ENCODE measurements around the gene CBX4. TPM values are rescaled to one million over a fixed set of nuclear protein-coding genes. Genes with fewer than 3 reads are reported as not detected.
A peak's percentile ranks its signal among the peaks of the same experiment; 100 is the strongest.

Gene CBX4
- total RNA-seq, 1 experiment from 2014 or later: 3.3 TPM

DNA sequence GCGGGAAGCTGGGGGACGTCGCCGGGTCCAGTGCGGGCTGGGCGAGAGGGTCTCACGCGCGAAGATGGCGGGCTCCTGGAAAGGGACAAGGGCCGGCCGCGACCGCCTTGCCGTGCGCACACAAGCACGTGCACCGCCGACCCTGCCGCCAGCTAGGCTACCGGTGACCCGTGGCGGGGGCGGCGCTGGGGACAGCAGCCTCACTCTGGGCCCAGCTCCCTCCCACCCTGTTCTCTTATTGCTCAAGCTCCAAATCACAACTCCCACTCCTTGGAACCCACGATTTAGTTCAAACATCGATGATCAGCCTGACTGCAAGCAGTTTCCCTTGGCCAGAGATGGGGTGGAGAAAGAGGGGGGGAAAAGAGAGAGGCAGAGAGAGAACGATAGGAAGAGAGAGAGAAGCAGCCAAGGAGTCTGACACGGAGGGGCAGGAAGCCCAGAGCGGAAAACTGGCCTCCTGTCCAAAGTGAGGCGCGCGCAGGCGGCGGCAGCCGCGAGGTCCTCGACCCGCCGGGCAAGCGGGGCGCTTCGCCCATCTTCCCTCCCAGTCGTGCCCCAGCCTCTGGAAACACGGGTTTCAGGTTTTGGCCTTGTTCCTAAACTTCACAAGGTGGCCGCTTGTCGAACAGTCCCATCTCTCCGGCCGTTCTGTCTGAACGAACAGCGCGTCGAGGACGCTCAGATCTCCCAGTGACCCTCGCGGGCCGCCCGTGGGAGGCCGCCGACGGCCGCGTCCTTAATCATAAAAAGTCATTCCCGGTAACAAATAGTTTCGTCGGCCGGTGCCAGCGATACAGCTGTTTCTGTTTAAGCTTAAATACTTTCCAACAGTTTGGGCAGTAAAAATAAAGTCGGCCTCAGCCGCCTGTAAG is 40.7 kb downstream of the CBX4 start:
- CTCF ChIA-PET: interaction anchor here (2.2 to 9.2 kb wide), 8 partner anchors 9 to 177 kb away, joined by 4 to 119 read pairs (median 18); partner anchors contain the start of gene CBX4
- H3K4me1 Mint-ChIP-seq: peaks cover 52% of the 10 kb centered on the region
- peak; percentile 72; the same call in 1 of the 2 replicates for TF ChIP-seq CREB1 (CRISPR knock-in tag; IDR thresholded peaks at IDR 0.05)
- TF ChIP-seq ZNF416 (CRISPR knock-in tag; IDR thresholded peaks at IDR 0.05): no peak
- TF ChIP-seq, protein P1, sequence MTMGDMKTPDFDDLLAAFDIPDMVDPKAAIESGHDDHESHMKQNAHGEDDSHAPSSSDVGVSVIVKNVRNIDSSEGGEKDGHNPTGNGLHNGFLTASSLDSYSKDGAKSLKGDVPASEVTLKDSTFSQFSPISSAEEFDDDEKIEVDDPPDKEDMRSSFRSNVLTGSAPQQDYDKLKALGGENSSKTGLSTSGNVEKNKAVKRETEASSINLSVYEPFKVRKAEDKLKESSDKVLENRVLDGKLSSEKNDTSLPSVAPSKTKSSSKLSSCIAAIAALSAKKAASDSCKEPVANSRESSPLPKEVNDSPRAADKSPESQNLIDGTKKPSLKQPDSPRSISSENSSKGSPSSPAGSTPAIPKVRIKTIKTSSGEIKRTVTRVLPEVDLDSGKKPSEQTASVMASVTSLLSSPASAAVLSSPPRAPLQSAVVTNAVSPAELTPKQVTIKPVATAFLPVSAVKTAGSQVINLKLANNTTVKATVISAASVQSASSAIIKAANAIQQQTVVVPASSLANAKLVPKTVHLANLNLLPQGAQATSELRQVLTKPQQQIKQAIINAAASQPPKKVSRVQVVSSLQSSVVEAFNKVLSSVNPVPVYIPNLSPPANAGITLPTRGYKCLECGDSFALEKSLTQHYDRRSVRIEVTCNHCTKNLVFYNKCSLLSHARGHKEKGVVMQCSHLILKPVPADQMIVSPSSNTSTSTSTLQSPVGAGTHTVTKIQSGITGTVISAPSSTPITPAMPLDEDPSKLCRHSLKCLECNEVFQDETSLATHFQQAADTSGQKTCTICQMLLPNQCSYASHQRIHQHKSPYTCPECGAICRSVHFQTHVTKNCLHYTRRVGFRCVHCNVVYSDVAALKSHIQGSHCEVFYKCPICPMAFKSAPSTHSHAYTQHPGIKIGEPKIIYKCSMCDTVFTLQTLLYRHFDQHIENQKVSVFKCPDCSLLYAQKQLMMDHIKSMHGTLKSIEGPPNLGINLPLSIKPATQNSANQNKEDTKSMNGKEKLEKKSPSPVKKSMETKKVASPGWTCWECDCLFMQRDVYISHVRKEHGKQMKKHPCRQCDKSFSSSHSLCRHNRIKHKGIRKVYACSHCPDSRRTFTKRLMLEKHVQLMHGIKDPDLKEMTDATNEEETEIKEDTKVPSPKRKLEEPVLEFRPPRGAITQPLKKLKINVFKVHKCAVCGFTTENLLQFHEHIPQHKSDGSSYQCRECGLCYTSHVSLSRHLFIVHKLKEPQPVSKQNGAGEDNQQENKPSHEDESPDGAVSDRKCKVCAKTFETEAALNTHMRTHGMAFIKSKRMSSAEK (CRISPR knock-in tag; IDR thresholded peaks at IDR 0.05; ENCODE audit: borderline replicate concordance): no peak
- no peak for TF ChIP-seq IRF2 (CRISPR knock-in tag; IDR thresholded peaks at IDR 0.05; ENCODE audit: borderline replicate concordance, low read depth)
- no peak for TF ChIP-seq CBFB (CRISPR knock-in tag; IDR thresholded peaks at IDR 0.05; ENCODE audit: low read depth)
- TF ChIP-seq, protein P2, sequence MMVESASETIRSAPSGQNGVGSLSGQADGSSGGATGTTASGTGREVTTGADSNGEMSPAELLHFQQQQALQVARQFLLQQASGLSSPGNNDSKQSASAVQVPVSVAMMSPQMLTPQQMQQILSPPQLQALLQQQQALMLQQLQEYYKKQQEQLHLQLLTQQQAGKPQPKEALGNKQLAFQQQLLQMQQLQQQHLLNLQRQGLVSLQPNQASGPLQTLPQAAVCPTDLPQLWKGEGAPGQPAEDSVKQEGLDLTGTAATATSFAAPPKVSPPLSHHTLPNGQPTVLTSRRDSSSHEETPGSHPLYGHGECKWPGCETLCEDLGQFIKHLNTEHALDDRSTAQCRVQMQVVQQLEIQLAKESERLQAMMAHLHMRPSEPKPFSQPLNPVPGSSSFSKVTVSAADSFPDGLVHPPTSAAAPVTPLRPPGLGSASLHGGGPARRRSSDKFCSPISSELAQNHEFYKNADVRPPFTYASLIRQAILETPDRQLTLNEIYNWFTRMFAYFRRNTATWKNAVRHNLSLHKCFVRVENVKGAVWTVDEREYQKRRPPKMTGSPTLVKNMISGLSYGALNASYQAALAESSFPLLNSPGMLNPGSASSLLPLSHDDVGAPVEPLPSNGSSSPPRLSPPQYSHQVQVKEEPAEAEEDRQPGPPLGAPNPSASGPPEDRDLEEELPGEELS (CRISPR knock-in tag; IDR thresholded peaks at IDR 0.05): peak; percentile 65; the same call in 1 of the 2 replicates
- TF ChIP-seq, protein P3, sequence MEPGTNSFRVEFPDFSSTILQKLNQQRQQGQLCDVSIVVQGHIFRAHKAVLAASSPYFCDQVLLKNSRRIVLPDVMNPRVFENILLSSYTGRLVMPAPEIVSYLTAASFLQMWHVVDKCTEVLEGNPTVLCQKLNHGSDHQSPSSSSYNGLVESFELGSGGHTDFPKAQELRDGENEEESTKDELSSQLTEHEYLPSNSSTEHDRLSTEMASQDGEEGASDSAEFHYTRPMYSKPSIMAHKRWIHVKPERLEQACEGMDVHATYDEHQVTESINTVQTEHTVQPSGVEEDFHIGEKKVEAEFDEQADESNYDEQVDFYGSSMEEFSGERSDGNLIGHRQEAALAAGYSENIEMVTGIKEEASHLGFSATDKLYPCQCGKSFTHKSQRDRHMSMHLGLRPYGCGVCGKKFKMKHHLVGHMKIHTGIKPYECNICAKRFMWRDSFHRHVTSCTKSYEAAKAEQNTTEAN (CRISPR knock-in tag; IDR thresholded peaks at IDR 0.05): 0 out of 2 replicates have a peak, but pooled peaks have one; percentile 62
- TF ChIP-seq, protein P4, sequence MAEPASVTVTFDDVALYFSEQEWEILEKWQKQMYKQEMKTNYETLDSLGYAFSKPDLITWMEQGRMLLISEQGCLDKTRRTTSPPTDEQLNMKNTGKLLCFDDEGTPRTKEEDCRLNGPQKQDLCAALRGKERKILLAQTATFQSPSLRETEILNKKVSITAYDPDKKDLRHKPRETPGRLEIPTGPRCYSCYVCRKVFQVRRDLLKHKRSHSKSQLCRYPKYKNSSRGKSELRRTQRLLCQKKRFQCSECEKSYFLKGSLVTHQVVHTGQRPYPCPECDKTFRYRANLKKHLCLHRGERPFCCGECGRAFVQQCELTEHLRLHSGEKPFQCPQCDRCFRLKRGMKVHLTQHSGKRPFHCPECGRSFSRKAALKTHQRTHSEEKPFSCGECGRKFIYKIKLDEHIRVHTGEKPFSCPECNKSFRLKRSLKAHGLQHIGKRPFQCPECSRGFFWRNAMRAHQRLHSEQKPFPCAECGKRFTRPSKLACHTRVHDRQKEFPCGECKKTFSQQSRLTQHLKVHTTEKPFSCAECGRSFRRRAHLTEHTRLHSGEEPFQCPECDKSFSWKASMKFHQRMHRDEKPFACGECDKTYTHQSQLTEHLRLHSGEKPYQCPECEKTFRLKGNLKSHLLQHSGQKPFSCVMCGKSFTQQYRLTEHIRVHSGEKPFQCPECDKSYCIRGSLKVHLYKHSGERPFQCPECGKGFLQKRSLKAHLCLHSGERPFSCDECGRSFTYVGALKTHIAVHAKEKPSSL (CRISPR knock-in tag; conservative IDR thresholded peaks at IDR 0.05): no peak
- TF ChIP-seq, protein P5, sequence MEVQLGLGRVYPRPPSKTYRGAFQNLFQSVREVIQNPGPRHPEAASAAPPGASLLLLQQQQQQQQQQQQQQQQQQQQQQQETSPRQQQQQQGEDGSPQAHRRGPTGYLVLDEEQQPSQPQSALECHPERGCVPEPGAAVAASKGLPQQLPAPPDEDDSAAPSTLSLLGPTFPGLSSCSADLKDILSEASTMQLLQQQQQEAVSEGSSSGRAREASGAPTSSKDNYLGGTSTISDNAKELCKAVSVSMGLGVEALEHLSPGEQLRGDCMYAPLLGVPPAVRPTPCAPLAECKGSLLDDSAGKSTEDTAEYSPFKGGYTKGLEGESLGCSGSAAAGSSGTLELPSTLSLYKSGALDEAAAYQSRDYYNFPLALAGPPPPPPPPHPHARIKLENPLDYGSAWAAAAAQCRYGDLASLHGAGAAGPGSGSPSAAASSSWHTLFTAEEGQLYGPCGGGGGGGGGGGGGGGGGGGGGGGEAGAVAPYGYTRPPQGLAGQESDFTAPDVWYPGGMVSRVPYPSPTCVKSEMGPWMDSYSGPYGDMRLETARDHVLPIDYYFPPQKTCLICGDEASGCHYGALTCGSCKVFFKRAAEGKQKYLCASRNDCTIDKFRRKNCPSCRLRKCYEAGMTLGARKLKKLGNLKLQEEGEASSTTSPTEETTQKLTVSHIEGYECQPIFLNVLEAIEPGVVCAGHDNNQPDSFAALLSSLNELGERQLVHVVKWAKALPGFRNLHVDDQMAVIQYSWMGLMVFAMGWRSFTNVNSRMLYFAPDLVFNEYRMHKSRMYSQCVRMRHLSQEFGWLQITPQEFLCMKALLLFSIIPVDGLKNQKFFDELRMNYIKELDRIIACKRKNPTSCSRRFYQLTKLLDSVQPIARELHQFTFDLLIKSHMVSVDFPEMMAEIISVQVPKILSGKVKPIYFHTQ (CRISPR knock-in tag; IDR thresholded peaks at IDR 0.05): no peak
- TF ChIP-seq NR1H2 (CRISPR knock-in tag; IDR thresholded peaks at IDR 0.05): no peak
- TF ChIP-seq, protein P6, sequence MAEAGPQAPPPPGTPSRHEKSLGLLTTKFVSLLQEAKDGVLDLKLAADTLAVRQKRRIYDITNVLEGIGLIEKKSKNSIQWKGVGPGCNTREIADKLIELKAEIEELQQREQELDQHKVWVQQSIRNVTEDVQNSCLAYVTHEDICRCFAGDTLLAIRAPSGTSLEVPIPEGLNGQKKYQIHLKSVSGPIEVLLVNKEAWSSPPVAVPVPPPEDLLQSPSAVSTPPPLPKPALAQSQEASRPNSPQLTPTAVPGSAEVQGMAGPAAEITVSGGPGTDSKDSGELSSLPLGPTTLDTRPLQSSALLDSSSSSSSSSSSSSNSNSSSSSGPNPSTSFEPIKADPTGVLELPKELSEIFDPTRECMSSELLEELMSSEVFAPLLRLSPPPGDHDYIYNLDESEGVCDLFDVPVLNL (CRISPR knock-in tag; IDR thresholded peaks at IDR 0.05; ENCODE audit: borderline replicate concordance, low read depth): peak; percentile 74; the same call in 1 of the 2 replicates
- peak; percentile 89; the same call in 1 of the 2 replicates for TF ChIP-seq FOXP1 (CRISPR knock-in tag; IDR thresholded peaks at IDR 0.05; ENCODE audit: borderline replicate concordance)
- TF ChIP-seq, protein P7, sequence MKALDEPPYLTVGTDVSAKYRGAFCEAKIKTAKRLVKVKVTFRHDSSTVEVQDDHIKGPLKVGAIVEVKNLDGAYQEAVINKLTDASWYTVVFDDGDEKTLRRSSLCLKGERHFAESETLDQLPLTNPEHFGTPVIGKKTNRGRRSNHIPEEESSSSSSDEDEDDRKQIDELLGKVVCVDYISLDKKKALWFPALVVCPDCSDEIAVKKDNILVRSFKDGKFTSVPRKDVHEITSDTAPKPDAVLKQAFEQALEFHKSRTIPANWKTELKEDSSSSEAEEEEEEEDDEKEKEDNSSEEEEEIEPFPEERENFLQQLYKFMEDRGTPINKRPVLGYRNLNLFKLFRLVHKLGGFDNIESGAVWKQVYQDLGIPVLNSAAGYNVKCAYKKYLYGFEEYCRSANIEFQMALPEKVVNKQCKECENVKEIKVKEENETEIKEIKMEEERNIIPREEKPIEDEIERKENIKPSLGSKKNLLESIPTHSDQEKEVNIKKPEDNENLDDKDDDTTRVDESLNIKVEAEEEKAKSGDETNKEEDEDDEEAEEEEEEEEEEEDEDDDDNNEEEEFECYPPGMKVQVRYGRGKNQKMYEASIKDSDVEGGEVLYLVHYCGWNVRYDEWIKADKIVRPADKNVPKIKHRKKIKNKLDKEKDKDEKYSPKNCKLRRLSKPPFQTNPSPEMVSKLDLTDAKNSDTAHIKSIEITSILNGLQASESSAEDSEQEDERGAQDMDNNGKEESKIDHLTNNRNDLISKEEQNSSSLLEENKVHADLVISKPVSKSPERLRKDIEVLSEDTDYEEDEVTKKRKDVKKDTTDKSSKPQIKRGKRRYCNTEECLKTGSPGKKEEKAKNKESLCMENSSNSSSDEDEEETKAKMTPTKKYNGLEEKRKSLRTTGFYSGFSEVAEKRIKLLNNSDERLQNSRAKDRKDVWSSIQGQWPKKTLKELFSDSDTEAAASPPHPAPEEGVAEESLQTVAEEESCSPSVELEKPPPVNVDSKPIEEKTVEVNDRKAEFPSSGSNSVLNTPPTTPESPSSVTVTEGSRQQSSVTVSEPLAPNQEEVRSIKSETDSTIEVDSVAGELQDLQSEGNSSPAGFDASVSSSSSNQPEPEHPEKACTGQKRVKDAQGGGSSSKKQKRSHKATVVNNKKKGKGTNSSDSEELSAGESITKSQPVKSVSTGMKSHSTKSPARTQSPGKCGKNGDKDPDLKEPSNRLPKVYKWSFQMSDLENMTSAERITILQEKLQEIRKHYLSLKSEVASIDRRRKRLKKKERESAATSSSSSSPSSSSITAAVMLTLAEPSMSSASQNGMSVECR (CRISPR knock-in tag; IDR thresholded peaks at IDR 0.05; ENCODE audit: borderline replicate concordance): peak; percentile 27; the same call in 1 of the 2 replicates
- no peak for TF ChIP-seq MXD4 (CRISPR knock-in tag; IDR thresholded peaks at IDR 0.05; ENCODE audit: borderline replicate concordance)

More for the DNA sequence above, 40.7 kb downstream of the CBX4 start:
- Mint-ChIP-seq H3K27ac (no peak overlapping the region), H3K9me3 (no peaks in the 10 kb centered on the region), H3K4me3 (peak overlapping the region; percentile 48), H3K36me3 (no peaks in the 10 kb centered on the region), H3K27me3 (ENCODE audit: low read depth) (peaks cover 94% of the 10 kb centered on the region)
- DNase-seq (ENCODE audit: low spot score): peak; percentile 41
- no peak for ATAC-seq
- POLR2A ChIA-PET: interaction anchor here (0.6 to 2.7 kb wide), 6 partner anchors 10 to 41 kb away, joined by 3 to 11 read pairs (median 5); partner anchors contain the start of gene CBX4

Measured in WTC11 (cell line).